Measurements from ENCODE around the gene ZDBF2. TPM values are rescaled to one million over a fixed set of nuclear protein-coding genes. Genes with fewer than 3 reads are reported as not detected.

ZDBF2 gene
- total RNA-seq, 4 donors from 2014 or later = 3.1 to 5.5 (median 4.1) TPM

- TF ChIP-seq, protein P1, sequence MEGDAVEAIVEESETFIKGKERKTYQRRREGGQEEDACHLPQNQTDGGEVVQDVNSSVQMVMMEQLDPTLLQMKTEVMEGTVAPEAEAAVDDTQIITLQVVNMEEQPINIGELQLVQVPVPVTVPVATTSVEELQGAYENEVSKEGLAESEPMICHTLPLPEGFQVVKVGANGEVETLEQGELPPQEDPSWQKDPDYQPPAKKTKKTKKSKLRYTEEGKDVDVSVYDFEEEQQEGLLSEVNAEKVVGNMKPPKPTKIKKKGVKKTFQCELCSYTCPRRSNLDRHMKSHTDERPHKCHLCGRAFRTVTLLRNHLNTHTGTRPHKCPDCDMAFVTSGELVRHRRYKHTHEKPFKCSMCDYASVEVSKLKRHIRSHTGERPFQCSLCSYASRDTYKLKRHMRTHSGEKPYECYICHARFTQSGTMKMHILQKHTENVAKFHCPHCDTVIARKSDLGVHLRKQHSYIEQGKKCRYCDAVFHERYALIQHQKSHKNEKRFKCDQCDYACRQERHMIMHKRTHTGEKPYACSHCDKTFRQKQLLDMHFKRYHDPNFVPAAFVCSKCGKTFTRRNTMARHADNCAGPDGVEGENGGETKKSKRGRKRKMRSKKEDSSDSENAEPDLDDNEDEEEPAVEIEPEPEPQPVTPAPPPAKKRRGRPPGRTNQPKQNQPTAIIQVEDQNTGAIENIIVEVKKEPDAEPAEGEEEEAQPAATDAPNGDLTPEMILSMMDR (IDR thresholded peaks at IDR 0.05) = no peak
- TF ChIP-seq POLR2A (IDR thresholded peaks at IDR 0.05) = no peak
- no peak for DNase-seq (ENCODE audit: low spot score in 2 of 2)
- intact Hi-C loops (cut with DNase I; ENCODE audit: low total_unique reads) = no loop called here
- H3K4me3 ChIP-seq (ENCODE audit: low read depth, poor library complexity, severe bottlenecking) = no peak overlapping the region
- 42 to 49% methylated on average over 21 of the region's 21 CpGs for WGBS, 2 donors
Observed at GRCh38 chr2:206263959-206264603, 10.4 kb upstream of the ZDBF2 start.

DNA sequence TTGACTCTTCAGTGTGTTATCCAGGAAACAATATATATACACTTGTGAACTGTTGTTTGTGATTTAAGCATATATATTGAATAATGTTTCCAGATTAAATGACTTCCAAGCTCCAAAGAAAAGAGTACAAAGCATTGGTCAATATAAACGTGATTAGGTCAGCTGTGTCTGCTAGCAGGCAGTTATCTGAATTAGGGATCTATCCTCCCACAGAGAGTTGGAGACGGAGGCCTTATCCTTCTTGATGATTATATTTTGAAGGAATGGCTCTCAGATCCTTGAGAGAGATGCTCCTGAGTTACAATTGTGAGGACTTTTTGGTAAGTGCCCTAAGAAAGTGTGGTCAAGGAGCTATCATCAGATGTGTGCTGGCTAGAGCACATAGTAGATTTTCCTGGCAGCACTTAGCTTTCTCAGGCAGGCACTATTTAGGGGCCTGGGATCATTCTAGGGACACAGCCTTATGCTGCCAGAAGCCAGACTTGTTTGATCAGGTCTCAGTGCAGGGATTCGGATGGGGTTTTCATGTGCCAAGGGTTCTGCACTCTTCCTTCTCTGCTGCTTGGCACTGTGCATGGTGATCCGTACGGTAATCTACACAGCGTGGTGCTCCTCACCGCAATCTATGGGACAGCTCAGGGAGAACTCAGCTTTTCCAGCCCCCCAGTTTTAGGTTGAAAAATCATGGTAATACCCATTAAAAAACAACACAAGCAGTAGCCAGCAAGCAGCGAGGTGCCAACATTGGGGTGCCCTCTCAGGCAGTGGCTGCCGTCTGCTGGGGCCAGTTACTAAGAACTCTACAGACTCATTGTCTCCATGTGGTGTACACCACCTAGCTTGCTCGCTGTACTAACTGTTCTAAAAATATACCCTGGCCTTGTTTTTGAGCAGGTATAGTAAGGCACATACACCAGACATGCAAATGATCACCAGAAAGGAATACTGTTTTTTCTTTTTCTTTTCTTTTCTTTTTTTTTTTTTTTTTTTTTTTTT lies 8.0 kb upstream of the ZDBF2 start:
- intact Hi-C loops (cut with DNase I; ENCODE audit: low total_unique reads) = no loop called here
- WGBS, 2 donors = 37 to 44% methylated on average over 10 of the region's 10 CpGs
- DNase-seq (ENCODE audit: low spot score in 2 of 2) = no peak
- TF ChIP-seq POLR2A (IDR thresholded peaks at IDR 0.05) = no peak
- TF ChIP-seq, protein P1 (IDR thresholded peaks at IDR 0.05) = no peak
- no peak overlapping the region for H3K4me3 ChIP-seq (ENCODE audit: low read depth, poor library complexity, severe bottlenecking)

DNA sequence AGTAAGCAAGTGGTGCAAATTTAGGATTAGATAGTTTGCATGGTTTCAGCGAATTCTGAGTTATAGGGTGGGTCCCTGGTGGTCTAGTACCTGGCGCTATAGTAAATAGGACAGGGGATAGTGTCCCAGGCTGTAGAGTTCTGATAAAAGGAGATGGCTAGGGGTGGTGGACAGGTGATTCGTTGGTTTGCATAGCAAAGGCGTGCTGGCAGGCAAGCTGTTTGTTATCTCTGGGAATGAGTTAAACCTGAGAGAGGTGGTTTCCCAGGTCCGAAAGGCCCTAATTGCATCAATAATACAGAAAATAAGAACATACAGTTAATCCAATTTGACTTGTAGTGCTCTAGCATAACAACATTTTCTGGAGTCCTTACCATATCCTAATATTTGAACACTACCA lies 6.9 kb upstream of the ZDBF2 start:
- 37 to 40% methylated on average over 5 of the region's 5 CpGs for WGBS, 2 donors
- no peak overlapping the region for H3K4me3 ChIP-seq (ENCODE audit: low read depth, poor library complexity, severe bottlenecking)
- DNase-seq (ENCODE audit: low spot score in 2 of 2) = no peak
- TF ChIP-seq, protein P1 (IDR thresholded peaks at IDR 0.05) = no peak
- TF ChIP-seq POLR2A (IDR thresholded peaks at IDR 0.05) = no peak
- intact Hi-C loops (cut with DNase I; ENCODE audit: low total_unique reads) = no loop called here

GRCh38 chr2:206271065-206271464 lies 3.4 kb upstream of the ZDBF2 start:
- DNase-seq (ENCODE audit: low spot score in 2 of 2) = no peak
- intact Hi-C loops (cut with DNase I; ENCODE audit: low total_unique reads) = no loop called here
- 20 to 25% methylated on average over 1 of the region's 1 CpG for WGBS, 2 donors
- no peak for TF ChIP-seq POLR2A (IDR thresholded peaks at IDR 0.05)
- TF ChIP-seq, protein P1 (IDR thresholded peaks at IDR 0.05) = no peak
- no peak overlapping the region for H3K4me3 ChIP-seq (ENCODE audit: low read depth, poor library complexity, severe bottlenecking)

GRCh38 chr2:206273905-206274304 lies 558 bp upstream of the ZDBF2 start:
- H3K4me3 ChIP-seq (ENCODE audit: low read depth, poor library complexity, severe bottlenecking) = no peak overlapping the region
- no peak for DNase-seq (ENCODE audit: low spot score in 2 of 2)
- intact Hi-C loops (cut with DNase I; ENCODE audit: low total_unique reads) = no loop called here
- WGBS, 2 donors = 24 to 25% methylated on average over 6 of the region's 6 CpGs
- TF ChIP-seq, protein P1 (IDR thresholded peaks at IDR 0.05) = no peak
